Measurements from ENCODE around the gene DAP. TPM values are rescaled to one million over a fixed set of nuclear protein-coding genes. Genes with fewer than 3 reads are reported as not detected.
A peak's percentile ranks its signal among the peaks of the same experiment; 100 is the strongest.

DAP gene
- total and polyA plus RNA-seq, 2 experiments from 2014 or later, result 52.9 to 255 TPM

DNA sequence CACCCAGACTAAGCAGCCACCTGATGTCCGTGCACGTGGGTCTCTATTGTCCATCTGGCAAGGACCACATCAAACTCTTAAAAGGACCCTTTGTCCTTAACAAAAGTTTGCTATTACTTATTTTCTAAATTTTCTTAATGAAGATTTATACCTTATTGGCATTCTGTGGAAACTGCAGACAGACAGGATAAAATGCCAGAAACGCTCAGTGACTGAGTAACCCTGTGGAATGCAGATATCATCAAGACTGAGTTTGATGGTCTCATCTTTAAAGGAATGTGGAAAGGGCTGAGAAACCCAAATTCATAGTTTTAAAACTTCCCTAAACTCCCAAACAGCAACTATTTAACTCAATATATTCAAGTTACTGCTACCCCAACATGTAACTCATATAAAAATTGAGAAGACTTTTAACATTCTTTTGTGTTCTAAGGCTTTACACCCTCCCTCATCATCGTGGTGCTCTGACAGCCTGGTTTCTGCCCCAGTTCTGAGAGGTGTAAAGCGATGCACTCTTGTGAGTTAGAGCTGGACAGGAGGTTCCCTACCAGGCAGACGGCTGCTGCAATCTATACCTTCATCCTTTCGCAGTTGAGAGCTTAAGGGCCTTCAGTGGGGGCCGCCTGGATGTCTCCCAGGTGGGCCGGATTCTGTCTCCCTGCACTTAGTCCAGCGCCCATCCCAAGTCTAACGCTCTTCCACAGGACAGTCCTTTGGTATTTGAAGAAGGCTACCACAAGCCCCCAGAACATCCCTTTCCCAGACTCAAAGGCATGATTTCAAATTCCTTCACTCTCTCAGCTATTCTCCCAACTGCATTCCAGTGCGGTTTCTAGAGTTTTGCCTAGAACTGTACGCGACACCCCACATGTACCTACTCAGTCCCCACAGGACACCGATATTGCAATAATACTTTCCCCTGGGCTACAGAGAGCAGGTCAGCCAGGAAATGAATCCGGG lies 68.9 kb downstream of the DAP start:
- no peaks in the 10 kb centered on the region; the same call in 1 of the 2 replicates for H4K20me1 ChIP-seq (ENCODE audit: insufficient read depth)
- DNase-seq, result peak; percentile 78

DNA sequence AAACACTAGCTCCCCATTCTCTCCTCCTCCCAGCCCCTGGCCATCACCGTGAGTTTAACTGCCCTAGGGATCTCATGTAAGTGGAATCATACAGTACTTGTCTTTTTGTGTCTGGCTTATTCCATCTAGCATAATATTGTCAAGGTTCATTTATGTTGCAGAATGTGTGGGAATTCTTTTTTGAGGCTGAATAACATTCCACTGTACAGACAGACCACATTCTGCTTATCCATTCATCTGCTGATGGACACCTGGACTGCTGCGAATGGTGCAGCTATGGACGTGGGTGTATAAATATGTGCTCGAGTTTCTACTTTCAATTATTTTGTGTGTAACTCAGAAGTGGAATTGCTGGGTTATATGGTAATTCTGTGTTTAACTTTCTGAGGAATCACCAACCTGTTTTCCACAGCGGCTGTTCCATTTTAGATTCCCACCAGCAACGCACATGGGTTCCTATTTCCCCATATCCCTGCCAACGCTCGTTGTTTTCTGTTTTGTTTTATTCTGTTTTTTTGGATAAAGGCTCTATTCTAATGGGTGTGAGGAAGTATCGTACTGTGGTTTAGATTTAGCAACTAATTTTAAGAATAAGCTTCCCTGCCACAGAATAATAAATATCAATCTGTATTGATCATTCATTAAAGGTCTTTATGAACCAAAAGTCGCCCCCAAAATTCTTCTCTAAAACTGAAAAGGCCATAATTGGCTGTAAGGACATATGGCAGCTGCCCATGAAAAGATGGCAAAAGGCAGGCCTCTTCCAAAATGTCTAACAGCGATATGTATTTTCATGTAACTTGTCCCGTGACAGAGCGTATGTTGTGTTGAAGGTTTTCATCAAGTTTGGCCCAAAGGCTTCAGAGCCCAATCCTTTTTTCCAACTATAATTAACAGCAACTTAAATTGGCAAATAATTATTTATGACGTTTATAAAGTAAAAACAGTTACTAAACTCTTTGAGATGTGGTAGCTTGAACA lies 70.3 kb downstream of the DAP start:
- peaks cover 38% of the 10 kb centered on the region for H3F3A ChIP-seq (ENCODE audit: insufficient read depth)
- H3K27me3 ChIP-seq (replicated peaks; ENCODE audit: insufficient read depth), result no peaks in the 10 kb centered on the region
- in situ Hi-C loops (cut with MboI), result loop anchor here (25.0 kb wide), 2 partner anchors 497 to 1322 kb away; no protein-coding TSS in a partner anchor
- WGBS, 2 experiments (ENCODE audit: low coverage in 1 of 2, low lambda C conversion rate in 2 of 2, missing lambda C conversion rate in 2 of 2), result 92% methylated on average over 14 of the region's 14 CpGs
- H2AFZ ChIP-seq, result no peak overlapping the region
- no peaks in the 10 kb centered on the region for H3K9me3 ChIP-seq (ENCODE audit: low read depth)
- DNase-seq, result no peak
- H4K20me1 ChIP-seq (ENCODE audit: insufficient read depth), result no peaks in the 10 kb centered on the region
- H3K4me3 ChIP-seq, result no peak overlapping the region
- peaks cover 52% of the 10 kb centered on the region for H3K4me1 ChIP-seq (ENCODE audit: insufficient read depth)
- peaks cover 43% of the 10 kb centered on the region for H3K79me2 ChIP-seq (ENCODE audit: insufficient read depth)
- no peaks in the 10 kb centered on the region for H3K9me2 ChIP-seq (ENCODE audit: insufficient read depth)
- H3K4me2 ChIP-seq (ENCODE audit: unreplicated experiment), result peak overlapping the region; percentile 68
- peaks cover 2% of the 10 kb centered on the region; the same call in 1 of the 2 replicates for H3K36me3 ChIP-seq (ENCODE audit: low read depth)
- peak overlapping the region; percentile 73 for H3K27ac ChIP-seq
- no peak for TF ChIP-seq EZH2phosphoT487 (IDR thresholded peaks at IDR 0.05; ENCODE audit: insufficient read depth, low read depth)
- TF ChIP-seq EZH2 (IDR thresholded peaks at IDR 0.05; ENCODE audit: insufficient read depth, poor library complexity, severe bottlenecking), result no peak
- no peak overlapping the region for H3K9ac ChIP-seq

More for the DNA sequence above, 68.9 kb downstream of the DAP start:
- 66 to 73% methylated on average over 16 of the region's 16 CpGs for WGBS, 2 experiments (ENCODE audit: low coverage in 1 of 2, low lambda C conversion rate in 2 of 2, missing lambda C conversion rate in 2 of 2)
- no peaks in the 10 kb centered on the region for H3K9me3 ChIP-seq (ENCODE audit: low read depth)
- peaks cover 62% of the 10 kb centered on the region for H3K4me1 ChIP-seq (ENCODE audit: insufficient read depth)
- H3K9ac ChIP-seq, result peak overlapping the region; percentile 25; the same call in 1 of the 2 replicates
- H3K4me2 ChIP-seq (ENCODE audit: unreplicated experiment), result peak overlapping the region; percentile 68
- in situ Hi-C loops (cut with MboI), result loop anchor here (25.0 kb wide), 2 partner anchors 495 to 1320 kb away; no protein-coding TSS in a partner anchor
- peaks cover 49% of the 10 kb centered on the region for H3K79me2 ChIP-seq (ENCODE audit: insufficient read depth)
- peak overlapping the region; percentile 28; the same call in 1 of the 2 replicates for H3K4me3 ChIP-seq
- peaks cover 2% of the 10 kb centered on the region; the same call in 1 of the 2 replicates for H3K36me3 ChIP-seq (ENCODE audit: low read depth)
- no peak for TF ChIP-seq EZH2 (IDR thresholded peaks at IDR 0.05; ENCODE audit: insufficient read depth, poor library complexity, severe bottlenecking)
- TF ChIP-seq EZH2phosphoT487 (IDR thresholded peaks at IDR 0.05; ENCODE audit: insufficient read depth, low read depth), result no peak
- peak overlapping the region; percentile 73 for H3K27ac ChIP-seq
- H3F3A ChIP-seq (ENCODE audit: insufficient read depth), result peaks cover 48% of the 10 kb centered on the region
- H3K9me2 ChIP-seq (ENCODE audit: insufficient read depth), result no peaks in the 10 kb centered on the region
- H2AFZ ChIP-seq, result no peak overlapping the region
- no peaks in the 10 kb centered on the region for H3K27me3 ChIP-seq (replicated peaks; ENCODE audit: insufficient read depth)

DNA sequence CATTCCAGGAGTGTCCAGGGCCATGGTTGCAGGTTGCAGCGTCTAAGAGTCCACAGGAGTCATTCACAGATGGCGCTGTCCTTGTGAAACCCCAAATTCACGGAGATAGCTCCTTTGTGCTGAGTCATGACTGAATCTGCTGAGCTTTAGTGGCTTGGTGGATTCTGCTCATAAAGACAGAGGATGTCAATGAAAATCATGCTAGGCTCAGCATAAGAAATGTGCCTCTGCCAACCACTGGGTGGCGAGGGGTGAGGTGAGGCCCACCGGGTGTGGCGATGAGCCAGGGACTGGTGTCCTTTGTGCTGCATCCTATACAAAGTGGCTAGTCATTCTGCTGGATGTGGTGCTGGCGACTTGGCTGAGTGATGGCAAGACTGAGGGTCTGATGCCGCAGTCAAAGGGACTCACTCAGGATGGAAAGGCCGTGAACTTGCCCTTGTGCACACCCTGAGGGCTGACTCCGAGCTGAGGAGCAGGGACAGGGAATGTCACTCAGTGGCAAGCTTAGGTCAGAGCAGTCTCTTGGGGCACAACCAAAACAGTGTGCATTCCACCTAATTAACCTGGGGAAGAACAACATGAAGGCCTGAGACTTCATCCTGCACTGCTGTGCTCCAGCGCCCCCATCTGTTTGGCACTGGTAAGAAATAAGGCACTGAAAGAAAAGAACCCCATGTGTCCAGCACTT lies 71.5 kb downstream of the DAP start:
- H3K79me2 ChIP-seq (ENCODE audit: insufficient read depth), result peaks cover 43% of the 10 kb centered on the region
- 82 to 84% methylated on average over 11 of the region's 11 CpGs for WGBS, 2 experiments (ENCODE audit: low coverage in 1 of 2, low lambda C conversion rate in 2 of 2, missing lambda C conversion rate in 2 of 2)
- H2AFZ ChIP-seq, result no peak overlapping the region
- no peaks in the 10 kb centered on the region for H3K9me3 ChIP-seq (ENCODE audit: low read depth)
- TF ChIP-seq EZH2 (IDR thresholded peaks at IDR 0.05; ENCODE audit: insufficient read depth, poor library complexity, severe bottlenecking) (no peak), EZH2phosphoT487 (IDR thresholded peaks at IDR 0.05; ENCODE audit: insufficient read depth, low read depth) (no peak)
- H3K4me3 ChIP-seq, result no peak overlapping the region
- H3K4me1 ChIP-seq (ENCODE audit: insufficient read depth), result peaks cover 45% of the 10 kb centered on the region
- peak; percentile 62 for DNase-seq
- no peak overlapping the region for H3K27ac ChIP-seq
- H4K20me1 ChIP-seq (ENCODE audit: insufficient read depth), result no peaks in the 10 kb centered on the region
- H3K27me3 ChIP-seq (replicated peaks; ENCODE audit: insufficient read depth), result no peaks in the 10 kb centered on the region
- in situ Hi-C loops (cut with MboI), result loop anchor here (25.0 kb wide), 2 partner anchors 498 to 1323 kb away; no protein-coding TSS in a partner anchor
- H3K9me2 ChIP-seq (ENCODE audit: insufficient read depth), result no peaks in the 10 kb centered on the region
- H3K4me2 ChIP-seq (ENCODE audit: unreplicated experiment), result no peak overlapping the region
- peaks cover 2% of the 10 kb centered on the region; the same call in 1 of the 2 replicates for H3K36me3 ChIP-seq (ENCODE audit: low read depth)
- H3F3A ChIP-seq (ENCODE audit: insufficient read depth), result peaks cover 32% of the 10 kb centered on the region
- H3K9ac ChIP-seq, result no peak overlapping the region

All from GM23248 (cell line).